Adrenal gland (tissue), 5 donors: ENCODE data around the gene TRIP6.

ENCODE experiments used
- POLR2A ChIP-seq, 2 donors: fragments of 450-650 bp; IDR thresholded peaks; one replicate each; pipeline ENCODE4 v1.6.1; 2017; ENCODE audit warnings: antibody characterized with exemption in 2 of 2, mild to moderate bottlenecking in 2 of 2, moderate library complexity in 1 of 2
- TF ChIP-seq, protein P1 (sequence below), 6 experiments: fragments of 450-650 bp in 4 of 6; fragments of 200-600 bp in 2 of 6; sonication (generic) in 1 of 6; IDR thresholded peaks; 1 replicate in 5 of 6; 2 replicates in 1 of 6; pipeline versions ENCODE4 v1.5.1 to v1.8.0; 2016 to 2021; ENCODE audit warnings: antibody characterized with exemption in 6 of 6, mild to moderate bottlenecking in 2 of 6, moderate library complexity in 1 of 6
- donor health status: DM: no; HTN: no; CAD: no.

DNA sequence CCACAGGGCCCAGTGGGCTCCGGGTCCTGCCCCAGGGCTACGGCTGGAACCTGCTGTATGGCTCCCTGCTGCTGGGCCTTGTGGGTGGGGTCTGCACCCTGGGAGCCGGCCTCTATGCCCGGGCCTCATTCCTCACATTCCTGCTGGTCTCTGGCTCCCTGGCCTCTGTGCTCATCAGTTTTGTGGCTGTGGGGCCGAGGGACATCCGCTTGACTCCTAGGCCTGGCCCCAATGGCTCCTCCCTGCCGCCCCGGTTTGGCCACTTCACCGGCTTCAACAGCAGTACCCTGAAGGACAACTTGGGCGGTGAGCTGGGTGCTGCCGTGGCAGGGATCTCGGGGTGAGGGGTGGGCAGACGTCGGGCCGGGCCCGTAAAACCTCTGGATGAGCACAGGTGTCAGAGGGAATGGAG is 10.3 kb upstream of the TRIP6 start:
- TF ChIP-seq, protein P1, sequence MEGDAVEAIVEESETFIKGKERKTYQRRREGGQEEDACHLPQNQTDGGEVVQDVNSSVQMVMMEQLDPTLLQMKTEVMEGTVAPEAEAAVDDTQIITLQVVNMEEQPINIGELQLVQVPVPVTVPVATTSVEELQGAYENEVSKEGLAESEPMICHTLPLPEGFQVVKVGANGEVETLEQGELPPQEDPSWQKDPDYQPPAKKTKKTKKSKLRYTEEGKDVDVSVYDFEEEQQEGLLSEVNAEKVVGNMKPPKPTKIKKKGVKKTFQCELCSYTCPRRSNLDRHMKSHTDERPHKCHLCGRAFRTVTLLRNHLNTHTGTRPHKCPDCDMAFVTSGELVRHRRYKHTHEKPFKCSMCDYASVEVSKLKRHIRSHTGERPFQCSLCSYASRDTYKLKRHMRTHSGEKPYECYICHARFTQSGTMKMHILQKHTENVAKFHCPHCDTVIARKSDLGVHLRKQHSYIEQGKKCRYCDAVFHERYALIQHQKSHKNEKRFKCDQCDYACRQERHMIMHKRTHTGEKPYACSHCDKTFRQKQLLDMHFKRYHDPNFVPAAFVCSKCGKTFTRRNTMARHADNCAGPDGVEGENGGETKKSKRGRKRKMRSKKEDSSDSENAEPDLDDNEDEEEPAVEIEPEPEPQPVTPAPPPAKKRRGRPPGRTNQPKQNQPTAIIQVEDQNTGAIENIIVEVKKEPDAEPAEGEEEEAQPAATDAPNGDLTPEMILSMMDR (IDR thresholded peaks at IDR 0.05): no peak
- TF ChIP-seq POLR2A (IDR thresholded peaks at IDR 0.05): no peak
